Femur (tissue), 1 donor: ENCODE data around the gene TIMM22.
A peak's percentile ranks its signal among the peaks of the same experiment; 100 is the strongest.
"Not testable (repeated sequence)": the region's sequence is repeated elsewhere in the genome, so short reads cannot be mapped to it uniquely, and the experiment has no call there.

ENCODE experiments used
- DNase-seq: peaks from one replicate; pipeline ENCODE4 v3.0.0-alpha.2; 2017

The TIMM22 gene

DNA sequence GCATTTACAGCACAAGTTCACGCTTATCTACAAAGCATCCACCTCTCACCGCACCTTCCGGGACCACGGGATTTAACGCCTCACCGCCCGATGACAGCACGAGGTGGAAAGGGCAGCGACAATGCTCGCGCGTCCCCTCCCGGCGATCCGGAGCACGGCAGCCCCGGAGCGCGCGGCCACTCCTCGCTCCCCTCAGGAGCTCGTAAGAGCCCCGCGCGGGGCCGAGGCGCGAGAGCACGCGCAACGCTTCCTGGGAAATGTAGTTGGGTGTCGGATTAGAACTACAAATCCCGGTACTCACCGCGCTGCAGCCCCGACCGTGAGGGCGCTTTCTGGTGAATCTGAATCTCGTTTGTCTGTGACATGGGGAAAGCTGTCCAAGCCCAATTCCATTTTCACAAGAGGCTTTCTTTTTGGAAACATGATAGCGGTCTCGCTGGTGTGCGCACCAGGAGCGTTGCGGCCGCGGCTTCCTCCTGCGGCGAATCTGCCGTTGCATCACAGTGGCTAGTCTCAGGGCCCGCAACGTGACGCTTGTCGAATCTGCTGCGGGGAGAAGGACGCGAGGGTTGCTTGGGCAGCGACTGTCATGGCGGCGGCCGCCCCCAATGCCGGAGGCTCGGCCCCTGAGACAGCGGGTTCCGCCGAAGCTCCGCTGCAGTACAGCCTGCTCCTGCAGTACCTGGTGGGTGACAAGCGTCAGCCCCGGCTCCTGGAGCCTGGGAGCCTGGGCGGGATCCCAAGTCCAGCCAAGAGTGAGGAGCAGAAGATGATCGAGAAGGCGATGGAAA lies at the start of gene TIMM22:
TSS of gene TIMM22 (plus strand) at position 576 of the 791 bp plus-strand sequence. CDS start at position 590, 14 bp downstream.
- DNase-seq, result peak; percentile 95

DNA sequence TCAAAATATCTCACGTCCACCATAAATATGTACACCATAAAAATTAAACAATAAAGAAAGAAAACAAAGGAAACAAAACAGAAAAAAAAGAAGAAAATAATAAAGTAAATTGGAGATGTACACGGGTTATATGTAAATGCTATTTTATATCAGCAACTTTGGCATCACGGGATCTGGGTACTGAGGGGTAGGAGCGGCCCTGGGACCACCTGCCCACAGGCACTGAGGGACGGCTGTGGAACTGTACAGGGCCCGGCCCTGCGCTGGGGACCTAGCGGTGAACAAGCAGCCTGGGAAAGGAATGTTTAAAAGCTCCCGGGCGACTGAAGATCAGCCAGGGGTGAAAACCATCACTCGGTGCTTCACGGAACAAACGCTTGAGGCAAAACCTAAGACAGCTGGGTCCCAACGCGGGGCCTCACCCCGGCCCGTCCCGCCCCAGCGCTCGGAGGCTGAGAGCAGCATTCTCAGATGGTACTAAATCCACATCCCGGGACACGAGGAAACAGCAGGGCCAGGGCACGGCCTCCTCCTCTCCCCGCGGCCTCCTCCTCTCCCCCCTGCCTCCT lies 48.6 kb upstream of the TIMM22 start:
- DNase-seq, result peak; percentile 75

DNA sequence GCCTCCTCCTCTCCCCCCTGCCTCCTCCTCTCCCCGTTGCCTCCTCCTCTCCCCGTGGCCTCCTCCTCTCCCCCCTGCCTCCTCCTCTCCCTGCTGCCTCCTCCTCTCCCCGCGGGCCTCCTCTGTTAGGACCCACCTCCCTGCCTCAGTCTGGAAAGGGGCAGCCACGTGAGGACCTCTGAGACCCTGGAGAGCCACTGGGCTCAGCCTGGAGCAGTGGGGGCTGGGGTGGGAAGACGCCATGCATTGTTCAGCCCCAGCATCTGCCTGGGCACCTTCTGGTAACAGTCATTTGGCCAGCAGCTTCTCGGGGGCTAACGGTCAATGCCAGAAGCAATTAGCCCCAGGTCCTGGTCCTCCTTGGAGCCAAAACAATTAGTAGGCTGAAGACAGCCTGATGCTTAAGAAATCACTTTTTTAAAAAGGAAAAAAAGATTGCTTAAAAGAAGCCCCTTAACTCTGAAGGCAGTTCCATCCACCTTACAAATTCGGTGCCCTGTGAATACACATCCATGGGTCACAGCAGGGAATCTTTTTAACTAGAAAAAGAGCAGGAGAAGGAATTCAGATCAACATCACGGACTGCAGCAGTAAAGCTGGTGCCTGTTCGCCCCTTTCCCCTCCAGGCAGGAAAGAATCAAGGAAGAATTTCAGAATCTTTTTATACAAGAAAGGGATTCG lies 47.2 kb upstream of the TIMM22 start:
- DNase-seq, result no peak

DNA sequence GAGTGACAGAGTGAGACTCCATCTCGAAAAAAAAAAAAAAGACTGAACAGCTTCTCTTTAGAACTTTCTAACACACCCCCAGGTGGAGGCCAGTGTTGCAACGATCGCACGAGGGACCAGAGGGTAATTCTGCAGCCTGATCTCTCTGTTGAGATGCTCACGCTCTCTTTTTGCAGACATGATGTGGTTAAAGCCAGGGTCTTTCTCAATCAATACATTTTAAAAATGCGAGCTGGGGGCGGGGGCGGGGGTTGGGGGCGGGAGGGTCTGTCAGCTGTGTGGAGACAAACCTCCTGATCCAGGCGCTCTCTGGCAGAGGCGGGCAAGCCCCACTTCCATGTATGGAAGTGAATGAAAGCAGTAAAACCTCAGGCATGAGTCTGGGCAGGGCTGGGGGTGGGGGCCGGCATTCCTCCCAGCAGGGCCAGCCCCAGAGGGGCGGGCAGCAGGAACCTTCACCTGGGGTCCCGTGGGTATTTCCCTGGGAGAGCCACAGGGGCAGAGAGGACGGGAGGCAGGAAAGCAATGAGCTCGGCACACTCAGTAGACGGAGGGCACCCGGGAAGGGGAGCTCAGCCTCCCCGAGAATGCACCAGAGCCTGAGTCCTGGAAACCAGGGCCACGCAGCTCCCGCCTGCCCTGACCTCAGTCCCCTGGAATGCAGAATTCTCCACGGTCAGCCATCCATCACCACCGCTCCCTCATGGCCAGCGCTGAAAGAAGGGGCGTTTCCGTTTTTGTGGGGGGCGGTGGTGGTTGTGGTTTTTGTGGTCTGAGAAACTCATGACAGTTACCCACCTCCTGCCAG lies 45.4 kb upstream of the TIMM22 start:
- peak; percentile 62 for DNase-seq

DNA sequence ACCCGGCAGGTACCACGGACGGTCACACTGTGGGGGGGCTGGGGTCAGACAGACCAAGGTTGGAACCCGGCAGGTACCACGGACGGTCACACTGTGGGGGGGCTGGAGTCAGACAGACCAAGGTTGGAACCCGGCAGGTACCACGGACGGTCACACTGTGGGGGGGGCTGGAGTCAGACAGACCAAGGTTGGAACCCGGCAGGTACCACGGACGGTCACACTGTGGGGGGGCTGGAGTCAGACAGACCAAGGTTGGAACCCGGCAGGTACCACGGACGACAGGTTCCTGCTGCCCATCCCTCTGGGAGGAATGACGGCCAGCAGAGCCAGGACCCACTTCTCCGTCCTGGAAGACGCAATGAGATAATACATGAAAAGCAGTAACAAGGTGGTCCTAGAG lies 44.3 kb upstream of the TIMM22 start:
- not testable (repeated sequence) for DNase-seq

DNA sequence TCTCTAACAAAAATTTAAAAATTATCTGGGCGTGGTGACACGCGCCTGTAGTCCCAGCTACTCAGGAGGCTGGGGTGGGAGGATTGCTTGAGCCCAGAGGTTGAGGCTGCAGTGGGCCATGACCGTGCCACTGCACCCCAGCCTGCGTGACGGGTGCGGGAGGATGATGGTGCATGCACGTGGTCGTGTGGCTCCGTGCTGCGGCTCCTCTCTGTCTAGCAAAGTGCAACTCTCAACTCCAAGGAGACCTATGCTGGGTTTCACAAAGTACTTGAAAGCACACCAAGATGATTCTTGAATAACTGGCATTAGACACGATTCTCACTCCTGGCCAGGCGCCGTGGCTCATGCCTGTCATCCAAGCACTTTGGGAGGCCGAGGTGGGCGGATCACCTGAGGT lies 43.2 kb upstream of the TIMM22 start:
- DNase-seq, result no peak

DNA sequence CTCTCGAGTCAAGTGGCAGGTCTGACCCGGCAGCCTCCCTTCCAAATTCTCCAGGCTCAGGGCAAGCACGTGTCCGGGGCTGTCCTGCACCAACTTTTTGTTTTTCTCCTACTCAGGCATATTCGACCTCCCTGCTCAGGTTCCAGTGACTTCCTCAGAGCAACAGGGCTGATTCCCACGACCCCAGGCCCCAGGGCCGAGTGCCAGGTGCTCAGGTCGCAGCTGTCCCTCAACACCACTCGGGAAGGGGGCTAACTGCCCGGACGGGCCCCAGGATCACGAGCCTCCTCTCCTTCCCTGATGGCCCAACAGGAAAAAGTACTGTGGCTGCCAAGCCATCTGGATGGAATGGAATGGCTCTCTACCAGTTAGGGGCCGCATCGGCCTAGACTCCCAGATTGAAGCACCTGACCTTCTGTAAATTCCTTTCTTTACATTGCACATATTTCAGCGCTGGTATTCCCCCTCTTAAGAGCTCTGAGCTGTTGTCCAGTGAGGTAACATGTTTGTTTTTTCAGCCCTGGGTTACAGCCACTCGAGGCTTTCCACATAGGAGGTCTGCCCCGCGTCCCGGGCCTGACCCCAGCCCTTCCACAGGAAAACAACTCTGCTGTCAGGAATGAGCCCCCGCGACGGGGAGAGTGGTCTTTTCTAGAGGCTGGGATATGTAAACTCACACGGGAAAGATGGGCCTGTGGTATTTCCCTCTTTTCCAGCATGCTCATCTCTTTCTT lies 42.3 kb upstream of the TIMM22 start:
- peak; percentile 76 for DNase-seq

DNA sequence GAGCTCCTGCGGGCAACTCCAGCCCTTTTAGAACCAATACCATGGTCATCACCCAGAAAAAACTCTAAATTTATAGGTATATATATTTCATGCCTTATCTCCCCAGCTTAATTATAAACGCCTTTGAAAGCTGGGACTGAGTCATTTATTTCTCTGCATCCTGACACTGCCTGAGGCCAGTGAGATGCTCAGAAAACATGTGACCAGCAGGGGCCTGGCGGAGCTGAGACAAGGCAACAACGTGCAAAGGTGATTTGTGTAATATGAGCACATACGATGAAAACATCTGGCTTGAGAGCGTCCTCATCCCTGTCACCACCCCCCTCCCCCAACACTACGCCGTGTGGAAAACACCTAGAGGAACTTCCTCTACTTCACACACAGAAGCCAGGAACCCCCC lies 40.0 kb upstream of the TIMM22 start:
- no peak for DNase-seq

DNA sequence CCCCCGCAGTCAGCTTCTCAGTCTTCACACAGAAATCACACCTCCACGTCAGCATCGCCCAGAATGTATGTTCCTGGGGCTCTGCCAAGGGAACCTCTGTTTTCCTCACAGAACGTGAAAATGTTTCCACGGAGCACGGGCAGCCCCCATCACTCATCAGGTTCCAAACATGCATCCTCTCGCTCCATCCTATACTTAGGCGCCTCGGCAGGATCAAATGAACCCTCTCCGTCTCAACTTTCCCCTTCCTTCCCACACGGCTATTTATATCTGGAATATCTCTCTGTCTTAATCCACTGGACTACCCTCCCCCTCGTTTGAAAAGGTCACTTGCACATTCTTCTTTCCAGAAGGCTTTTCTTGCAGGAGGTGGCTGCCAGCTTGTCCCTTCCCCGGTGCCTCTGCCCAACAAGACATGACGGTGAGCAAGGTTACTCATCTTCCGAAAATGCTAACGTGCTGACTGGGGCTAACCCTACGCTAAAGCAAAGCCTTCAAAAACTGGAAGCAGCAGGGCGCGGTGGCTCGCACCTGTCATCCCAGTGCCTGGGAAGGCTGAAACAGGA lies 39.0 kb upstream of the TIMM22 start:
- DNase-seq, result no peak

DNA sequence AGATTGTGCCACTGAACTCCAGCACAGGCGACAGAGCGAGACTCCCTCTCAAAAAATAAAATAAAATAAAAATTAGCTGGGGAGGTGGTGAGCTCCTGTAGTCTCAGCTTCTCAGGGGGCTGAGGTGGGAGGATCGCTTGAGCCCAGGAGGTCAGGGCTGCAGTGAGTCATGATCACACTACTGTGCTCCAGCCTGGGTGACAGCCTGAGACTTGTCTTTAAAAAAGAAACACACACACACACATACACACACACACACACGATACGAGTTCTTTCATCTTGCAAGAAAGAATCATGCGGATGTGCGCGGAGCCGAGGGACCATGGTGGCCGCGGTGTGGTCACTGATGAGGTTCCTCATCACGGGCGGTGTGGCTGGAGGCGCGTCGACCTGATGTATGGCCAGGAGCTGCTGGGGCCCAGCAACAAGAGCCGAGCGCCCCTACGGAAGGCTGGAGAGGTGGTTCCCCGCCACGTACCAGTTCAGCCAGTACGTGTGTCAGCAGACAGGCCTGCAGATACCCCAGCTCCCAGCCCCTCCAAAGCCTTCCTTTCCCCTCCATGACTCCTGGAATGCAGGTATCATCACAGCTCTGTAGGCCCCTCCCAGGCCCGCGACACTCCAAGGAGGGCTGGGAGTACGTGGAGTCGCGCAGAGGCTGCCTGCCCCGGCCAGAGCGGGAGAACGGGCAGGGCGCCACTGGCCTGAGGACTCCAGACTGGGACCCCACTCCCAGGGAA lies 38.0 kb upstream of the TIMM22 start:
- DNase-seq, result no peak

DNA sequence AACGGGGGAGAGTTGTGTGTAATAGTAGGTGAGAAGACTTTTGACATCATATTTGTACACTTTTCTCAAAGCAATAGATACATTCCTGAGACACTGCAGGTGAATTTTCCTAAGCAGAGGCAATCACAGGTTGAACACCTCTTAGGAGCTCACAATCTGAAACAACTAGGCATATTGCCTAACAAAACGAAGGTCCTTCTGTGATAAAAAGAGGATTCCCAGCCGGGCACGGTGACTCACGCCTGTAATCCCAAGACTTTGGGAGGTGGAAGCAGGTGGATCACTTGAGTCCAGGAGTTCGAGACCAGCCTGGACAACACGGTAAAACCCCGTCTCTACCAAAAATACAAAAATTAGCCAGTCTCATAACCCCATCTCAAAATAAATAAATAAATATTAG lies 34.8 kb upstream of the TIMM22 start:
- no peak for DNase-seq

DNA sequence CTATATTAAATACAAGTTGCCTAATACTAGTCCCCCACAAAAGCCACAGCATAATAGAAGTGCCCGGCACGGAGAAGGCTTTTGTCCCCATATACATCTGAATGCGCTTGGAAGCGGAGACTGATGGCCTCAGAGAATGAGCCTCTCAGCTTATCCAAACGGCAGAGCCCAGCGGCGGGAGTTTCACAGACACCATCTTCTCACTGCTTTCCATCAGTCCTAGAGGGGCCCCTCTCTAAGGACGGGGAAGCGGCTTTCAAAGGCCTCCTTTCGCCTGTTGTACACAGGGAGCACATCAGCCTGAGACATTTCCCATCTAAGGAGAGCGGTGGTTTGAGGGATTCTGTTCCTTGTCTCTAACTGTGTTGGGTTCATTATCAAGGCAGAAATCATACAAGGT lies 34.3 kb upstream of the TIMM22 start:
- no peak for DNase-seq

DNA sequence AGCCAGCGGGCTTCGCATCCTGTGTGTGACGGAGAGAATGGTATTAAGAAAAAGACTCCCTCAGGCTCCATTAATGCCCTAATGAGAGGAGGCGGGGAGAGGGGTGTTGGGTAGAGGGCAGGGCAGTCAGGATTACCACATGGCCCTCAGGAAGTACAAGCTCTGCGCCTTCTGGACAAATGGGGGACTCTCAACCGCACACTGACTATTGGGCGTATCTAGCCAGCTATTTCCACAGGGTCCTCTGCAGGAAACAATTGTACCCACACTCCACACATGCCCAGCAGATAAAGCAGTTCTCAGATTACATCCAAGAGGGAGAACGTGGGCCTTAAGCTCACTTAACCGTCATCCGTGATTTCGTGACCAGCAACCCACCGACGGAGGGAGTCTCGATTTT lies 32.1 kb upstream of the TIMM22 start:
- DNase-seq, result no peak

DNA sequence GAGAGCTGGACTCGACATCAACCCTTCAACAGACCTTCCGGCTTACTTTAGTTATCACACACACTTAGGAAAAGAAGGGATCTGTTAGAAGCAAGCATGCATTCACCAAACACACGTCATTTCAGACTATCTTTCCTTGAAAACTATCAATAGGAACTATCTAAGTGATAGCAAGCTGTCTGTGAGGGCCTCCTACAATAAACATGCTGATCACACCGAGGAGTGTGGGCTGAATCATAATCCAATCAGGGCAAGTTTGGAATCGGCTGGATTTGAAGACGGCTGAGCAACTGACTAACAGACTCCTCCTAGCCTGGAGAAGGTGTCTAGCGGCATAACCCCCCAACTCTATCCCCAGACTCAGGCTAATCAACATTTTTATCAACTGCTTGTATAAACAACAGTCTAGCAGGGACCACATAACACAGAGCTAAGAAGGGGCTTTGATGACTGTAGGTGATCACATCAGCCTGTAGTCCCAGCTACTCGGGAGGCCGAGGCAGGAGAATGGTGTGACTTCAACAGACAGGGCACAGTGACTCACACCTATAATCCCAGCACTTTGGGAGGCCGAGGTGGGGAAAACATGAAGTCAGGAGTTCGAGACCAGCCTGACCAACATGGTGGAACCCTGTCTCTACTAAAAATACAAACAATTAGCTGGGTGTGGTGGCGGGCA lies 31.5 kb upstream of the TIMM22 start:
- DNase-seq, result no peak

DNA sequence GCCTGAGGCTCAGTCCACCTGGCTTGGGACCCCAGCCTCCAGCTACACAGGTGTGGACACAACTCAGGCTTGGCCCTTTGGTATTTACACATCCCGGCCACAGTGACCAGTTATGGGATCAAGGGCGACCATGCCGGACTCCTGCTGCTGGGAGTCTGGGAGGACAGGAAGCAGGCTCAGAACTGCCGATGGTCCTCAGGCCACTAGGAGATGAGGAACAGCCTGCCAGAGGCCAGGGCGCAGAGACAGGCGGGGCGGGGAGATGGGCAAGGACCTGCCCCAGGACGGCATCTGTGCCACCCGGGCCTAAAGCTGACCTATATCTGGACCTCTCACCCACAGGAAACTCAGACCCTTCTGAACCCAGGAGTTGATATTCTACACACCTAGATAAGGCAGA lies 29.8 kb upstream of the TIMM22 start:
- DNase-seq, result no peak

DNA sequence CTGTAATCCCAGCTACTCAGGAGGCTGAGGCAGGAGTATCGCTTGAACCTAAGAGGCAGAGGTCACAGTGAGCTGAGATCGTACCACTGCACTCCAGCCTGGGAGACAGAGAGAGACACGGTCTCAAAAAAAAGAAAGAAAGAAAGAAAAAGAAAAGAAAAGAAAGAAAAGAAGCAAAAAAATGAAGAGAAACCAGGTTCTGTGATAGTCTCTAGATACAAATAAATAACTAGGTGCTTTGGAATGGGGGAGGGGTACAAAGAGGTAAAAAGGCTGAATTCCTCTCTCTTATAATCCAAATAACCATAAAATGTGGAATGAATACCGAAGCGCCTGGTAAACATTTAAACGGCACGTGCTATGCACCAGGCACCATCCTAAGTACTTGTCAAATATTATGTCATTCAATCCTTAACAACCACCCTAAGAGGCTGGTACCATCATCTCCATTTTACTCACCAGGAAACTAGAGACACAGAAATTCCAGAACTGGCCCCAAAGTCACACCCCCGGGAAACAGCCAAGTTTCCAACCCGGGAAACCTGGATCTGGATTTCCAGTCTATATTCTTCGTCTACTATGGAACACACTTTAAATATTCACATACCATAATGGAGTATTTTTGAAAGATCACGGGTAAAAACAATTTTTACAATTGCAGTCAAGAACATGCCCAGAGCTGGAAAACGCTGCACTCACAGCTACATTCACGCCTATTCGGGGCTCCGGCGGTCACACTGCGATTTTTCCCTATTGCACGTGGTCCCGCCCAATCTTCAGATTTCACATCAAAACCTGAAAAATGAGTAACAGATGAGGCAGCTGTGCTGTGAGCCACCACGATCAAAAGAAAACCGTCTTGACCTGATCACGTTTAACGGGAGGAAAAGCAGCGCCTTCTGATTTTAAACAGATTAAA lies 27.9 kb upstream of the TIMM22 start:
- DNase-seq, result peak; percentile 67

DNA sequence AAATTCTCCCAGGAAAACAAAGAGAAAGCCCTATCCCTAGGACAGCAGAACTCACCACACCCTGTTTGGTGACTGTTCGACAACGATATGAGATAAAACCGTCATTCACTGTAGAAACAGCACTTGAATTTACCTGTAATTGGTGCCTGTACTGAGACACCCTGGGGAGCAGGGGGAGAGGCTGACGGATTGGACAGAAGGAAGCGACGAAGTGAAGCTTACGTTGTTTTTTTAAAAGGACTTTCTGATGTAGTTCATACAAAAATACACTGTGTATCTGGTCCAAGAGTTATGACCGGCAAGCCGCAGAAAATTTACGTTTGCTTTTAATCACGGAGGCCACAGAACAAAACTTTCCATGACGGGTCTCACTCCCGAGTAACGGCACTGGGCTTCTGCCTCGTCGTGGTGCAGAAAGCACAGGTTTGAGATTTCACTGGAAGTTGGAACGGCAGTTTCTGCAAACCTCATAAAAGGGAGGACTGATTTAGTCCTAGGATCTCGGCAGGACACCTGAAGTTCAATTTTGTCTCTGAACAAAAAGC lies 27.0 kb upstream of the TIMM22 start:
- DNase-seq, result peak; percentile 75

DNA sequence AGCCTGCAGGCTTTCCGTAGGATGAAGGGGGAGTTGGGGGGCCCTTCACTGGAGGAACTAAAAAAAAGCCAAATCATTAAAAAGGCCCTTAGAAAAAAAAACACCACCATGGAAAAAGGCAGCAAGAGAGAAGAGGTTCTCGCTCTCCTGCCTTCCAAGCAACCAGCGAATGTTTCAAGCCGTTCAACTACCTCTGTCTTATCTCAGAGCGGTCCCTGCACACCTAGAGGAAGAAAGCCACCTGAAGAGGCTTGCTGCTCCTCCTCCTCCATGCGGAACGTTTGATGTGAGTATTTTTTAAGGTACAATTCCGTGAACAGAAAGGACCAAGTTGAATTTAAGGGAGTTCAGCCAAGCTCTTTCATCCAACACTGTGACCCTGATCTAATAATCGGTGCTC lies 26.6 kb upstream of the TIMM22 start:
- no peak for DNase-seq

DNA sequence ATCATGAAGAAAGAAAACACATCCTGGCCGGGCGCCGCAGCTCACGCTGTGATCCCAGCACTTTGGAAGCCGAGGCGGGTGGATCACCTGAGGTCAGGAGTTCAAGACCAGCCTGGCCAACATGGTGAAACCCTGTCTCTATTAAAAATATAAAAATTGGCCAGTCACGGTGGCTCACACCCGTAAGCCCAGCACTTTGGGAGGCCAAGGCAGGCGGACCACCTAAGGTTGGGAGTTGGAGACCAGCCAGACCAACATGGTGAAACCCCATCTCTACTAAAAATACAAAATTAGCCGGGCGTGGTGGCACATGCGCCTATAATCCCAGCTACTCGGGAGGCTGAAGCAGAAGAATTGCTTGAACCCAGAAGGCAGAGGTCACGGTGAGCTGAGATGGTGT lies 25.1 kb upstream of the TIMM22 start:
- not testable (repeated sequence) for DNase-seq
